Erythroblast (primary cell): ENCODE results near the gene COG5.

ENCODE experiments used
- GATA1 ChIP-seq: IDR thresholded peaks from 2 replicates; pipeline ENCODE4 v1.6.1; 2011; ENCODE audit warnings: low read depth, mild to moderate bottlenecking, control low read depth, low read length, moderate library complexity
- POLR2A ChIP-seq: IDR thresholded peaks from 2 replicates; pipeline ENCODE4 v1.6.1; 2011; ENCODE audit warnings: mild to moderate bottlenecking, low read length

GRCh38 chr7:107398161-107398560 lies 165.6 kb downstream of the COG5 start:
- TF ChIP-seq POLR2A (no peak), GATA1 (no peak)
